Prostate gland (tissue), 2 donors: ENCODE data around the gene SAFB2. TPM values are rescaled to one million over a fixed set of nuclear protein-coding genes. Genes with fewer than 3 reads are reported as not detected.

Source experiments
- DNase-seq: peaks from one replicate; pipeline ENCODE4 v3.0.0-alpha.2; 2019; ENCODE audit warnings: low spot score
- H3K27ac ChIP-seq, 2 donors: fragments of 200-600 bp; sonication (generic); 2 replicates each; pipeline ENCODE4 v1.5.1; 2017 to 2019
- H3K27me3 ChIP-seq: fragments of 200-600 bp; sonication (generic); replicated peaks from 2 replicates; pipeline ENCODE4 v1.5.1; 2019; ENCODE audit not compliant: insufficient read depth
- H3K36me3 ChIP-seq, 2 donors: fragments of 200-600 bp; sonication (generic); 1 replicate in 1 of 2; 2 replicates in 1 of 2; pipeline versions ENCODE4 v1.5.1 to v1.8.1; 2017 to 2019
- H3K4me1 ChIP-seq: fragments of 200-600 bp; sonication (generic); replicated peaks from 2 replicates; pipeline ENCODE4 v1.5.1; 2019
- H3K4me3 ChIP-seq, 2 donors: fragments of 200-600 bp; sonication (generic); 2 replicates each; pipeline ENCODE4 v1.5.1; 2017 to 2019
- H3K9me3 ChIP-seq: fragments of 200-600 bp; sonication (generic); 2 replicates; pipeline ENCODE4 v1.5.1; 2017
- CTCF ChIP-seq, 4 experiments: fragments of 200-600 bp in 2 of 4; fragments of 450-650 bp in 2 of 4; sonication (generic) in 2 of 4; IDR thresholded peaks; 1 replicate in 3 of 4; 2 replicates in 1 of 4; pipeline ENCODE4 v1.5.1; 2016 to 2019; ENCODE audit warnings: antibody characterized with exemption in 4 of 4, mild to moderate bottlenecking in 2 of 4, moderate library complexity in 2 of 4
- POLR2A ChIP-seq: fragments of 450-650 bp; IDR thresholded peaks from one replicate; pipeline ENCODE4 v1.6.1; 2016; ENCODE audit warnings: antibody characterized with exemption, mild to moderate bottlenecking
- POLR2AphosphoS5 ChIP-seq: sonication (generic); formaldehyde crosslinking; IDR thresholded peaks from one replicate; pipeline ENCODE4 v1.6.1; 2017; ENCODE audit warnings: antibody characterized with exemption
- WGBS: methylation state at CpG from one replicate; pipeline ENCODE4 v1.1.5; 2018; 5-methylcytosine and 5-hydroxymethylcytosine counted together
- intact Hi-C: fragments of 100-400 bp; cut with DNase I; formaldehyde crosslinking; loops from one replicate; pipeline ENCODE4 v1.14.2; 2022
- total RNA-seq, 2 donors: library from RNA; depleted of rRNA; stranded (reverse); fragments of >200 nt; gene quantifications; one replicate each; pipeline ENCODE4 v1.1.0, GENCODE V29; 2016

Gene SAFB2
- total RNA-seq, 2 donors from 2014 or later: 37.8 to 118 TPM

- peak overlapping the region; percentile 43 to 55 for H3K4me3 ChIP-seq
- intact Hi-C loops: no loop called here
- no peaks in the 10 kb centered on the region for H3K9me3 ChIP-seq
- TF ChIP-seq CTCF (IDR thresholded peaks at IDR 0.05) (no peak), POLR2AphosphoS5 (no peak), POLR2A (no peak)
- DNase-seq: peak; percentile 39
- WGBS: 33% methylated on average over 16 of the region's 40 CpGs
- no peaks in the 10 kb centered on the region for H3K4me1 ChIP-seq
- no peaks in the 10 kb centered on the region for H3K27me3 ChIP-seq
- no peaks in the 10 kb centered on the region for H3K36me3 ChIP-seq
- H3K27ac ChIP-seq: no peak overlapping the region
These were observed 54.6 kb downstream of the SAFB2 start for GRCh38 chr19:5567970-5568407.

DNA sequence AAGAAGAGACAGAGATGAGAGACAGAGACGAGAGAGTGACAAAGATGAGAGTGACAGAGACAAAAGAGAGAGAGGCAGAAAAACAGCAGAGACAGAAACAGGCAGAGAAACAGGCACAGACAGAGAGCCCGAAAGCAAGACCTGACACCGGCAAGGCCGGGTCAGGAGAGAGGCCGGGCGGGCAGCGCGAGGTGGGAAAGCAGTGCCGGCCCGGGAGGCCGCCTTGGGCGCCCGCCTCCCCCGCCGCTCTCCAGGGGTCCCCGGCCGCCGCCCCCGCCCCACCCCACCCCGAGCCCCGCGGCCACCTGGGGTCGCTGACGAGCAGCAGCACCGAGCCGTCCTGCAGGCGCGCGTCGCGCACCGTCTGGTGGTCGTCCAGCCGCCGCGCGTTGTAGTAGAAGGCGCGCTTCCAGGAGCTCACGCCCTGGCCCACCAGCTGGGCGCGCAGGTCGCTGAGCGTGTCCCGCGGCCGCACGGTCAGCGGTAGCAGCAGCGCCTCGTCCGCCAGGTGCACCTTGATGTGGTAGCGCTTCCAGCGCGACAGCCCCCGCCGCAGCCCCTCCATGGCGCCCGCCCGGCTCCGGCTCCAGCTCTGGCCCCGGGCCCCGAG is 55.1 kb downstream of the SAFB2 start, which contains the start of gene TINCR:
Gene TINCR (minus strand): TSS at position 594 of the 610 bp plus-strand sequence.
- intact Hi-C loops: no loop called here
- Histone ChIP-seq H3K27ac (no peak within 1 kb of the TSS), H3K4me1 (no peaks in the 10 kb centered on the region), H3K27me3 (no peaks in the 10 kb centered on the region), H3K36me3 (no peaks in the 10 kb centered on the region), H3K4me3 (peak within 1 kb of the TSS; percentile 43 to 55), H3K9me3 (no peaks in the 10 kb centered on the region)
- 15% methylated on average over 21 of the region's 63 CpGs for WGBS
- TF ChIP-seq POLR2AphosphoS5 (no peak), CTCF (IDR thresholded peaks at IDR 0.05) (peak in 1 of 4 experiments; percentile 13), POLR2A (peak; percentile 36)
- no peak for DNase-seq

GRCh38 chr19:5564930-5565329 is 57.6 kb downstream of the SAFB2 start:
- Histone ChIP-seq H3K27me3 (no peaks in the 10 kb centered on the region), H3K27ac (no peak overlapping the region), H3K9me3 (no peaks in the 10 kb centered on the region), H3K4me1 (no peaks in the 10 kb centered on the region), H3K36me3 (no peaks in the 10 kb centered on the region), H3K4me3 (no peak overlapping the region)
- TF ChIP-seq CTCF (IDR thresholded peaks at IDR 0.05) (no peak), POLR2AphosphoS5 (no peak), POLR2A (no peak)
- intact Hi-C loops: no loop called here
- WGBS: 74% methylated on average over 7 of the region's 7 CpGs
- DNase-seq: no peak

DNA sequence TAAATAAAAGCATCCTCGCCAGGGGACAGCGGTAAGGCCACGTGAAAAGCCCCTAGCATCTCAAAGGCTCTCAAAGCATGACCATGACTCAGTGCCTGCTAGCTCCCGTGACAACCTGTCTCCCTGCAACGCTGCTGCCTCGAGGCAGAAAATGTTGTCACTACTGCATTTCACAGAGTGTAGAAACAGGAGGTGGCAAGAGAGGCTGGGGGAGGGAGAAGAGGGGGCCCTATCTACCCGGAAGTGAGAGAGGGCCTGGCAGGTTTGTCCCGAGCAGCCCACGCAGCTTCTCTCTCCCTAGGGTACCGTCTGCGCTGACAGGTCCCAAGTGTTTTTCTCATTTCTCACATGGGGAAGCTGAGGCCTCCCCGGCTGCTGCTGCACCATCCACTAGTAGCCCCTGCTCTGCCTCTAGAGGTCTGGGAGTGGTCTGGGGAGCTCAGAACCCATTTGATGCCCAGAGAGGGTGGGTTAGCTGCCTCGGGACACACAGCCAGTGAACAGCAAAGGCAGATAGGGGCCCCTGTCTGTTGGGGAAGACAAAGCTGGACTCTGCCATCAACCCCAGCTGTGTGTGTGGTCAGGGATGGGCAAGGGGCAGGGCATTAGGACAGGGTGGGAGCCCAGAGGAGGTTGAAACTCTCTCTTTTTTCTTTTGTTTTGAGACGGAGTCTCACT is 58.5 kb downstream of the SAFB2 start:
- no peak overlapping the region for H3K4me3 ChIP-seq
- no peaks in the 10 kb centered on the region for H3K4me1 ChIP-seq
- no peak overlapping the region for H3K27ac ChIP-seq
- no peaks in the 10 kb centered on the region for H3K36me3 ChIP-seq
- no peaks in the 10 kb centered on the region for H3K27me3 ChIP-seq
- TF ChIP-seq POLR2A (no peak), CTCF (IDR thresholded peaks at IDR 0.05) (no peak), POLR2AphosphoS5 (no peak)
- no peaks in the 10 kb centered on the region for H3K9me3 ChIP-seq
- DNase-seq: no peak
- intact Hi-C loops: no loop called here
- WGBS: 42% methylated on average over 14 of the region's 14 CpGs

DNA sequence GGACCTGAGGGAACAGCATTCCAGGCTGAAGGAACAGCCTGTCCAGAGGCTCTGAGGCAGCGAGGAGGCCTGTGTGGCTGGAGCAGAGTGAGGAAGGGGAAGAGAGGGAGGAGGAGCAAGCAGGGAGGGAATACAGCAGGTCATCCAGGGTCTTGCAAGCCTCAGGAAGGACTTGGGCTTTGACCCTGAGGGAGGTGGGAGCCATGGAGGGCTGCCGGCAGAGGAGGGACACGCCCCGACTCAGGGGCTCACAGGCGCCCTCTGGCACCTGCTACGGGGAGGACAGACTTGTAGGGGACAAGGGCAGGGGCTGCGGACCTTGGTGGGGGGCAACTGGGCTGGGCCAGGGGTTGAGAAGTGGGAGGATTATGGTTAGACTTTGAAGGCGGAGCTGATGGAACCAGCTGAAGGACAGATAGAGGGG is 59.6 kb downstream of the SAFB2 start:
- Histone ChIP-seq H3K9me3 (no peaks in the 10 kb centered on the region), H3K36me3 (no peaks in the 10 kb centered on the region), H3K4me3 (no peak overlapping the region), H3K27me3 (no peaks in the 10 kb centered on the region), H3K4me1 (no peaks in the 10 kb centered on the region), H3K27ac (no peak overlapping the region)
- no peak for TF ChIP-seq POLR2A
- TF ChIP-seq POLR2AphosphoS5: no peak
- no peak for TF ChIP-seq CTCF (IDR thresholded peaks at IDR 0.05)
- no peak for DNase-seq
- 49% methylated on average over 8 of the region's 8 CpGs for WGBS
- intact Hi-C loops: no loop called here
